ENCODE data around the gene S100A6. TPM values are rescaled to one million over a fixed set of nuclear protein-coding genes. Genes with fewer than 3 reads are reported as not detected.

Gene S100A6
- polyA plus RNA-seq, 1 donor from 2014 or later = not detected

DNA sequence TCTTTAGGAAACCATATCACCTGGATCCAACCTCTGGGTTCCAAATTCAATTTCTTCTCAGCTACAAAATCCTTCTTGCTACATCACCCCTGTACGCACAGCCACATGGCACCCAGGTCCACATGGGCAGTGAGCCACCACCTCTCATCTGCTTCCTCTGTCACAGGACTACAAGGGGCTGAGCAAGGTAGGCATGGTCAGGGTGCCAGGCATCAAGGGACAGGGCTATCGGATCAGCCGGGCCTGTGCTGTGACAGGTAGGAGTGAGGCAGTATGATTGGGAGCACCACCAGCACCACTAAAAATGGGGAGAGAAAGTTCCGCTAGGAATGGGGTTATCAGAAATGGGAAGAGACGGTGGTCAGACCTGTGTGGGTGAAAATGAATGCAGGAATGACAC is 29.4 kb downstream of the S100A6 start:
- no peaks in the 10 kb centered on the region for H3K36me3 ChIP-seq (ENCODE audit: insufficient read depth, low read length)
- TF ChIP-seq, protein P1, sequence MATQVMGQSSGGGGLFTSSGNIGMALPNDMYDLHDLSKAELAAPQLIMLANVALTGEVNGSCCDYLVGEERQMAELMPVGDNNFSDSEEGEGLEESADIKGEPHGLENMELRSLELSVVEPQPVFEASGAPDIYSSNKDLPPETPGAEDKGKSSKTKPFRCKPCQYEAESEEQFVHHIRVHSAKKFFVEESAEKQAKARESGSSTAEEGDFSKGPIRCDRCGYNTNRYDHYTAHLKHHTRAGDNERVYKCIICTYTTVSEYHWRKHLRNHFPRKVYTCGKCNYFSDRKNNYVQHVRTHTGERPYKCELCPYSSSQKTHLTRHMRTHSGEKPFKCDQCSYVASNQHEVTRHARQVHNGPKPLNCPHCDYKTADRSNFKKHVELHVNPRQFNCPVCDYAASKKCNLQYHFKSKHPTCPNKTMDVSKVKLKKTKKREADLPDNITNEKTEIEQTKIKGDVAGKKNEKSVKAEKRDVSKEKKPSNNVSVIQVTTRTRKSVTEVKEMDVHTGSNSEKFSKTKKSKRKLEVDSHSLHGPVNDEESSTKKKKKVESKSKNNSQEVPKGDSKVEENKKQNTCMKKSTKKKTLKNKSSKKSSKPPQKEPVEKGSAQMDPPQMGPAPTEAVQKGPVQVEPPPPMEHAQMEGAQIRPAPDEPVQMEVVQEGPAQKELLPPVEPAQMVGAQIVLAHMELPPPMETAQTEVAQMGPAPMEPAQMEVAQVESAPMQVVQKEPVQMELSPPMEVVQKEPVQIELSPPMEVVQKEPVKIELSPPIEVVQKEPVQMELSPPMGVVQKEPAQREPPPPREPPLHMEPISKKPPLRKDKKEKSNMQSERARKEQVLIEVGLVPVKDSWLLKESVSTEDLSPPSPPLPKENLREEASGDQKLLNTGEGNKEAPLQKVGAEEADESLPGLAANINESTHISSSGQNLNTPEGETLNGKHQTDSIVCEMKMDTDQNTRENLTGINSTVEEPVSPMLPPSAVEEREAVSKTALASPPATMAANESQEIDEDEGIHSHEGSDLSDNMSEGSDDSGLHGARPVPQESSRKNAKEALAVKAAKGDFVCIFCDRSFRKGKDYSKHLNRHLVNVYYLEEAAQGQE (IDR thresholded peaks at IDR 0.05; ENCODE audit: borderline replicate concordance) = no peak
- TF ChIP-seq EZH2 (IDR thresholded peaks at IDR 0.05; ENCODE audit: borderline replicate concordance, insufficient read depth, low read length, poor library complexity, severe bottlenecking) = no peak
- no peak for TF ChIP-seq TAF1 (IDR thresholded peaks at IDR 0.05; ENCODE audit: low read depth)
- no peak for TF ChIP-seq SMC3 (conservative IDR thresholded peaks at IDR 0.05; ENCODE audit: poor library complexity)
- no peak for TF ChIP-seq EP300 (conservative IDR thresholded peaks at IDR 0.05; ENCODE audit: poor library complexity, severe bottlenecking)
- H3K9me2 ChIP-seq (ENCODE audit: insufficient read depth, low read length) = no peaks in the 10 kb centered on the region
- H3K4me3 ChIP-seq (ENCODE audit: low read length) = no peak overlapping the region
- no peaks in the 10 kb centered on the region for H4K20me1 ChIP-seq (ENCODE audit: insufficient read depth)
- no peaks in the 10 kb centered on the region for H3F3A ChIP-seq (ENCODE audit: insufficient read depth, low read length, poor library complexity, severe bottlenecking)
- no peak overlapping the region for H2AFZ ChIP-seq (ENCODE audit: low read depth, low read length)
- H3K4me2 ChIP-seq (ENCODE audit: low read length) = no peak overlapping the region
- no peak overlapping the region for H3K27ac ChIP-seq (ENCODE audit: low read length)
- H3K27me3 ChIP-seq (ENCODE audit: insufficient read depth, low read depth, low read length) = no peaks in the 10 kb centered on the region
- H3K9me3 ChIP-seq (ENCODE audit: low read length) = no peaks in the 10 kb centered on the region
- H3K79me2 ChIP-seq (replicated peaks; ENCODE audit: insufficient read depth, low read length) = no peaks in the 10 kb centered on the region
- no peak overlapping the region for H3K9ac ChIP-seq (ENCODE audit: low read length)

DNA sequence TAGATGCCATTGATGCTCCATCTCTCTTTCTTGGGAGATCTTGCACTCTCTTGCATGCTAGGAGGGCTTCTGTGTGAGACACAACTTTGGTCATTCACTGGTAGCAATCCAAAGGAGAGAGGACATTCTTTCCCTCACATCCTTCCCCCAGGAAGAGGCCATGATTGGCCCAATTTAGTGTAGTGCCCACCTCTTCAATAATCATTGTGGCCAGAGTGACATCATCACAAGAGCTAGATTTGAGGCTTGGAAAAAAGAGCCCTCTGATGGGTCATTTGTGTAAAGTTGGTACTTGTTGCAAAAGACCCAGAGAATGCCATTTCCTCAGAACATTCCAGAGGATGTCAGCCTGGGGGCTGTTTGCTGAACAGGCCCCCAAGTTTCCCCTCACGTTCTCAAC is 30.2 kb downstream of the S100A6 start:
- Histone ChIP-seq H3K9me2 (ENCODE audit: insufficient read depth, low read length) (no peaks in the 10 kb centered on the region), H3K4me3 (ENCODE audit: low read length) (no peak overlapping the region), H2AFZ (ENCODE audit: low read depth, low read length) (no peak overlapping the region), H3K79me2 (replicated peaks; ENCODE audit: insufficient read depth, low read length) (no peaks in the 10 kb centered on the region), H3K9ac (ENCODE audit: low read length) (no peak overlapping the region), H3K27me3 (ENCODE audit: insufficient read depth, low read depth, low read length) (no peaks in the 10 kb centered on the region), H3K9me3 (ENCODE audit: low read length) (no peaks in the 10 kb centered on the region), H3K27ac (ENCODE audit: low read length) (no peak overlapping the region), H3K36me3 (ENCODE audit: insufficient read depth, low read length) (no peaks in the 10 kb centered on the region), H4K20me1 (ENCODE audit: insufficient read depth) (no peaks in the 10 kb centered on the region), H3K4me2 (ENCODE audit: low read length) (no peak overlapping the region), H3F3A (ENCODE audit: insufficient read depth, low read length, poor library complexity, severe bottlenecking) (no peaks in the 10 kb centered on the region)
- TF ChIP-seq, protein P2, sequence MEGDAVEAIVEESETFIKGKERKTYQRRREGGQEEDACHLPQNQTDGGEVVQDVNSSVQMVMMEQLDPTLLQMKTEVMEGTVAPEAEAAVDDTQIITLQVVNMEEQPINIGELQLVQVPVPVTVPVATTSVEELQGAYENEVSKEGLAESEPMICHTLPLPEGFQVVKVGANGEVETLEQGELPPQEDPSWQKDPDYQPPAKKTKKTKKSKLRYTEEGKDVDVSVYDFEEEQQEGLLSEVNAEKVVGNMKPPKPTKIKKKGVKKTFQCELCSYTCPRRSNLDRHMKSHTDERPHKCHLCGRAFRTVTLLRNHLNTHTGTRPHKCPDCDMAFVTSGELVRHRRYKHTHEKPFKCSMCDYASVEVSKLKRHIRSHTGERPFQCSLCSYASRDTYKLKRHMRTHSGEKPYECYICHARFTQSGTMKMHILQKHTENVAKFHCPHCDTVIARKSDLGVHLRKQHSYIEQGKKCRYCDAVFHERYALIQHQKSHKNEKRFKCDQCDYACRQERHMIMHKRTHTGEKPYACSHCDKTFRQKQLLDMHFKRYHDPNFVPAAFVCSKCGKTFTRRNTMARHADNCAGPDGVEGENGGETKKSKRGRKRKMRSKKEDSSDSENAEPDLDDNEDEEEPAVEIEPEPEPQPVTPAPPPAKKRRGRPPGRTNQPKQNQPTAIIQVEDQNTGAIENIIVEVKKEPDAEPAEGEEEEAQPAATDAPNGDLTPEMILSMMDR (IDR thresholded peaks at IDR 0.05; ENCODE audit: poor library complexity, severe bottlenecking) = no peak
- TF ChIP-seq MXI1 (conservative IDR thresholded peaks at IDR 0.05; ENCODE audit: poor library complexity, severe bottlenecking) (no peak), RAD21 (conservative IDR thresholded peaks at IDR 0.05) (no peak), SMC3 (conservative IDR thresholded peaks at IDR 0.05; ENCODE audit: poor library complexity) (no peak), EZH2 (IDR thresholded peaks at IDR 0.05; ENCODE audit: borderline replicate concordance, insufficient read depth, low read length, poor library complexity, severe bottlenecking) (no peak), EP300 (conservative IDR thresholded peaks at IDR 0.05; ENCODE audit: poor library complexity, severe bottlenecking) (no peak)
- TF ChIP-seq, protein P1 (IDR thresholded peaks at IDR 0.05; ENCODE audit: borderline replicate concordance) = no peak

Data from neural cell (in vitro differentiated cells).